ENCODE measurements around the gene ETV6.

The ETV6 gene

DNA sequence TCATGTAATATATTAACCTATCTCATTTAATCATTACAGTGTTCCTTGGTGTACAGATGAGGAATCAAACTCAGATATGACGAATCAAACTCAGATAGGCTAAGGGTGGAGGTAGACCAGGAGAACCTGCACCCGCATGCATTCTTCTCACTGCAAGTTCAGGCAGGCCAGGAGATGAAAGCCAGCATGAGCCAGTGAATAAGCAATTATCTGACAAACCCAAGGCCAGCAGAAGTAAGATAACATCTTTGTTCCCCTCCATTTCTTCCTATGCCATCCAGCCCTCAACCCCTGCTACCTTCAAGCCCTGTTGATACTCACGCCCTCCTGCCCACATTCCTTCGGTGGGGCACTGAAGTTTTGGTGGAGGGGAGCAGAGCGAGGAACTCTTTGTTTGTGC is 152.2 kb downstream of the ETV6 start:
- no peak for DNase-seq (ENCODE audit: low spot score)

DNA sequence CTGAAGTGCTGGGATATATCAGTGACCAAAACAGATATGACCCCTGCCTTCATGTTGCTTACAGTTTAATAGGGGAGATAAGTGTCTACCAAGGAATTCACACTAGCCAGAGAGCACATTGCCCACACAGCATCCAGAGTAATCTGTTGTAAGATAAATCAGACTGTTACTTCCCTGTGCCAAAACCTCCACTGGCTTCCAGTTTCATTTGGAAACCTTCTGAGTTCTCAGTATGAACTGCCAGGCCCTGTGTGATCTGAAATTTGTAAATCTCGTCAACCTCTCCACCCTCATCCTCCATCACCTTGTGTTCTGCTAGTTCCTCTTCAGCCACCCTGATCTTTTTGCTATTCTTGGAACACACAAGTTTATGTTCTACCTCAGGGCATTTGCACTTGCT is 154.7 kb downstream of the ETV6 start:
- no peak for DNase-seq (ENCODE audit: low spot score)

DNA sequence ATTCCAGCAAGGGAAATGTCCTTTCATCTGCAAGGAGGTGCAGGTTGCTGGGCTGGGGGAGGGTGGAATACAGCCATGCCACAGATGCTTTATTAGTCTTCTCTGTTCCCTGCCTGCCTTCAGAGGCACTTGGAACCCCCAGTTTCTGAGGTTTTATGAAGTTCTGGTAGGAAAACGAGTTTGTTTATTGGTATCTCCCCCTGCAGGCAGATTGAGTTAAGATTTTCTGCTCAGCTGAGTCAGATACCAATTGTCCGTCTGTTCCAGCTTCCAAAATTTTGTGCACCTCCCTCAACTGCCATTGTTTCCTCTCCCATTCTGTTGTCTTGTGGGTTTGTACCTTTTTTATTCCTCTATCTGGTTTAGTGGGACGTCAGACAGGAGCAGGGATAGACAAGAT is 155.6 kb downstream of the ETV6 start:
- no peak for DNase-seq (ENCODE audit: low spot score)

DNA sequence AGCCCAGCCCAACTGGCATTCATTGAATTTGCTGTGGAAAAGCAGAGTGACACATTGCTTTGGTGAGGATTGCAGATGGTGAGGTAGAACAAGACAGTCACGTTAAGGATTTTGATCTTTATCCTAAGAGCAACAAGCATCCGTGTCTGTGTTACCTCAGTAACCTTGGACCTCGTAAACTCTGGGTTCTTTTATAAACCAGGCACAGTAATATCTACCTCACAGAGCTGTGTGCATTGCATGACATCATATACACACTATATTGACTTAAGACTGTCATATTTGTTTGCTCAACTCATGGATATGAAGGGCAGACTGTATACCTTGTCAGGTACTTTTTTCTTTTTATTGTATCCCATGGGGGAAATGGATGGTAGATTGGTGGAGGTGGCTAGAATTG is 156.2 kb downstream of the ETV6 start:
- no peak for DNase-seq (ENCODE audit: low spot score)

DNA sequence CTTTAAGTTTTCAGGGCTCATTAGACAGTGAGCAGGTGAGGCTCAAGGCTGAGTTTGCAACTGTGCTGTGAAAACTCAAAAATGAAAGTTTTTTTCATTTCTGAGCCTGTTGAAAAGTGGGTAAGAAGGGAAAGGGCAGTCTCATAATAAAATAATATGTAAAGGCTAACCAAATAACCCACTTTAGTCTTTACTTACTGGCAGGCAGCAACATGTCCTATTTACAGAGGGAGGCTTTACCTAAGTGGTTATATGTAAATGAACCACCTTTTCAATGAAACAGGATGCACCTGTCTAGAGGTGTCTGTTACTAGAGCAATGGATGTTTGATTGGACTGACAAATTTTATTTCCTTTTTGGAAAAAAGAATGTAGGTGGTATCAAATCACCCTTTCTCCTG is 158.0 kb downstream of the ETV6 start:
- DNase-seq (ENCODE audit: low spot score) = no peak

DNA sequence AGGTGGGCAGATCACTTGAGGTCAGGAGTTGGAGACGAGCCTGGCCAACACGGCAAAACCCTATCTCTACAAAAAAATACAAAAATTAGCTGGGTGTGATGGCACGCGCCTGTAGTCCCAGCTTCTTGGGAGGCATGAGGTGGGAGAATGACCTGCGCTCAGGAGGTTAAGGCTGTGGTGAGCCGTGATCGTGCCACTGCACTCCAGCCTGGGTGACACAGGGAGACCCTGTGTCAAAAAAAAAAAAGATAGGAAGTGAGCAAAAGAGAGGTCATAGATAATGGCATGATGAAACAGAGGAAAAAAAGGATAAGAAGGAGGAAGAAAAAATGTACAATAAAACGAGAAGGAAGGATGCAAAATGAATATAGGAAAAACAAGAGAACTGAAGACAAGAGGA is 159.5 kb downstream of the ETV6 start:
- DNase-seq (ENCODE audit: low spot score) = no peak

DNA sequence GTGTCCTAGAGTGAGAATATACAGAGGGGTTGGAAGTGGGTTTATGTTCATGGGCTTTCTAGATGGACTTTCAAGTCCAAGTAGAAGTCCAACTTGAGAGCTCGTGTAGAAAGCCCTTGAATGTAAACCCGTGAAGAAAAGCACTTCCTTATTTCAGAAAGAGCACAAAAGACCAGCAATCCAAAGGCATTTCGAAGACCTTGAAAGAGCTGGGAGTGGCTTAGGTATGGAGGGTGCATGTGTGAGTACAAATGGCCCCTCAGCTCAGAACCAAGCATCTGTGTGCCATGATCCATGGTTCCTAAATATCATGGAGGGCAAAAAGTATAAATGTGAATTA is 160.7 kb downstream of the ETV6 start:
- no peak for DNase-seq (ENCODE audit: low spot score)

DNA sequence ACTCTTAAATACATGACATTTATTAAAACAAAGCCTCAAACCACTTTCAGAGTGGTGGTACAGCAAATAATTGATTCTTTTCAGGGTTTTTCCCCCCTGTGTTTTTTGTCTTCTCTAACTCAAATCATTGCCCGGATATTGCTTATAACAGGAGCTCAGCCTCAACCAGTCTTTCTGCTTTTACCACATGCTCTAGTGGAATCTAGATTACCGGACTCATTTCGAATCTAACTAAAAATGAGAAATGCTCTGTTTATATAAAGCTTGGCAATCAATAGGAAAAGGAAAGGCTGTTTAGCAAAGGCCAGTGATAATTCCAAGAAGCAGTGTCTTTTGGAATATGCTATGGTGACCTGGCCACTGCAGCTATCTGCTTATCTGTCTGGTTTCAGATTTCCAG is 161.5 kb downstream of the ETV6 start:
- no peak for DNase-seq (ENCODE audit: low spot score)

DNA sequence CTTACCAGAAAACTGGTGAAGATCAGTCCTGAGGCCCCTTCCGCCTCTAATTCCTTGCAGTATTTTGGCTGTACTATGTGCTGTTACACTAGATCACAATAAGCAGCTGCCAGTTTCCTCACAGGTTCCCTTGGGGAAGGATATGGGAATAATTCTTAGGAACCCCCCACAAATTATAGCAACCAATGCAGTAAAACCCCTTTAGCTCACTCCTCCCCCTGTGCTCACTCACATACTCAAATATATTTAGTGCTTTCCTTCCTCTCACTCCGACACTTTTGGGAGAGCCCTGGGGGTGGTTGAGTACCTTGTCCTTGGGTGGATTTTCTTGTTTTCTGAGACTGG is 162.7 kb downstream of the ETV6 start:
- no peak for DNase-seq (ENCODE audit: low spot score)

DNA sequence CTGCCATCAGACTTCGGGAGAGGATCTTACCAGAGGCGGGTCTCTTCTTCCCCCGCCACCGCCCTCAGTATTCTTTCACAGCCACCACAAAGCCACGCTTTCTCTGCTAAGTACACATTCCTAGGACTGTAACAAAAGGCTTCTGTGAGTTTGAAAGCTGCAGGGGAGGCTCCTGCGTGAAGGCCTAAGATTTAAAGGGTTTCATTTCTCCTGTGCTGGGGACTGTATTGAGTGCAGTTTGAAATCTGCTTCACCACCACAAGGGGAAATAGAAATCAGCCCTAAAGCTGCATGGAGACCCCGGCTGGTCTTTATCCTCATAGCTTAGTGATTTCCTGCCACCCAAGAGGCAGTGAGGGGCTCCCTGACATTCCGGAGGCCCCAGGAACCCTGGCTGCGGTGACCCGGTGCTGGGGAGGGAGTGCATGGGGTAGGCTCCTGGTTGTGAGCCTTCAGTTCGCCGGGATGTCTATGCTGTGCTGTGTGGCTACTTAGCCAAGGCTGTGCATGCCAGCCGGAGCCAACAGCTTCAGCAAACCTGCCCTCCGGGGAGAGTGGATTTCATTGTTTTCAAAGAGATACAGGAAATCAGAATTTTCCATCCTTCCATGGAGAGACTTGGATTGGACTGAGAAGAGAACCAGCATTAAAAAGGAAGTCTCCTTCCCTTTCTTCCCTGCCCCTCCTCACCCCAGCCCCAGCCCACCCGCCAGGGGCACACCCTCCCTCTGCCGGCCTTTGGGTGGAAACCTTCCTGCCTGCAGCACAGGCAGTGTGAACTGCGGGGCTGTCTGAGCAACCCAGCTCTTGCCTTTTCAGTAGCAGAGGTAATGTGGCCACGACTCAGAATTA is 163.3 kb downstream of the ETV6 start:
- DNase-seq (ENCODE audit: low spot score) = peak; percentile 23

DNA sequence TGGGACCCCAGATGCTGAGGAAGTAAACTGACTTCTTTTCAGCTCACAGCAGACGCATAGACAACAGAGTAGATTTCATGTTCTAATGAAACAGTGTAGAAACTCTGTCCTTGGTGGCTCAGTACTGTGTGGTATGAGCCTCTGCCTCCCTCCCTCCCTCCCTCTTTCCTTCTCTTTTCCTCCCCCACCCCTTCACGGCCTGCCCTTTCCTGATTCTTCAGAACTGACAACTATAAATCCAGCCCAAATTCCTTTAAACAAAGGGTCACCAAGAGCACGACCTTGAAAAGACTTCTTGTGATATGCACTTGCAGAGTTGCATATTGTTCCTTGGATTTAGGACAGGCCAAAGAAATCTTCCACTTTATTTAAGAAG is 164.0 kb downstream of the ETV6 start:
- no peak for DNase-seq (ENCODE audit: low spot score)

DNA sequence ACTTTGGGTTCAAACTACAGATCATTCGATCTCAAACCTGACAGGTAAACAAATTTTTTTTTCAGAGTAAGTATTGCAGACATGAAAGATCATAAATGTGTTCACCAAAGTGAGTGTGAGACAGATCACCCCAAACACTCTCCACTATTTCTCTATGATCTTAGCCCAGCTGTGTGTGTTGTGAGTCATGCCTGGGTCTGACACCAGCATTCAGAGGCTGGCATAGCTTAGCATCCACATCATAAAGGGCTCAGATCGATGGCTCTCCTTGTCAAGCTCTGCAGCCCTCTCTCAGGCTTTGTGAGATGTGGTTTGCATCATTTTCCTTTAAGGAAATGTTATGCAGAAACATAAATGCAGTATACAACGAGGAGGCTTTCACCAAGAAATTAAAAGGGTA is 164.9 kb downstream of the ETV6 start:
- peak; percentile 80 for DNase-seq (ENCODE audit: low spot score)

DNA sequence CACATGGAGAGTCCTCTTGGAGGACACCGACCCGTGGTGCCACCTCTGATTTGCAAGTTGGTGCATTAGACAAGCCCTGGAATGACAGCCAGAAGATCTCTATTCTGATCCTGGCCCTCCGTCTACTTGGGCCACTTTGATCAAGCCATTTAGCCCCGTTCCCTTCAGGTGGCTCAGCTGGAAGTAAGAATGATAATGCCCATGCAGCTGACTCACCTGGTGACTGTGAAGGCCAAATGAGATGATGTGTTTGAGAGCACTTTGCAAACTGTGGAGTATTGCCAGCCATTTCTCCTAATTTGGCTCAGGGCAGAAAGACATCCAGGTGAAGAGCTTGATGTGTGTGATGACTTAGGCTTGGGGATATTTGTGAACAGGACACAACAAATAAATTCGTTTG is 165.9 kb downstream of the ETV6 start:
- no peak for DNase-seq (ENCODE audit: low spot score)

DNA sequence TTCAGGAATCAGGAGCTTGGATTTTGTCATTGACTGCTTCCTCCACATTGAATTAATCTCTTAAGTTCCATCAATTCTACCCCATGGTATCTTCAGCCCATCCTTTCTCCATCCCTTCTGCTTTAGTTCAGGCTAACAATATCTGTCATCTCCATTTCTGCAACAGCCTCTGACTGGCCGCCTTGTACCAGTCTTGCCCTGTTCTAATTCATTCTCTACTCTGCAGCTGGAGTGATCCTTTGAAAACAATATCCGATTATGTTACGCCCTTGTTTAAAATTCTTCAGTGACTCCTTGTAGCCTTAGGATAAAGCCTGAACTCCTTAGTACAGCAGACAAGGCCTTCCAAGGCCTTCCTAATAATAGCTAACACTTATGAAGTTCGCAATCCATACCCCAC is 170.2 kb downstream of the ETV6 start:
- DNase-seq (ENCODE audit: low spot score) = no peak

DNA sequence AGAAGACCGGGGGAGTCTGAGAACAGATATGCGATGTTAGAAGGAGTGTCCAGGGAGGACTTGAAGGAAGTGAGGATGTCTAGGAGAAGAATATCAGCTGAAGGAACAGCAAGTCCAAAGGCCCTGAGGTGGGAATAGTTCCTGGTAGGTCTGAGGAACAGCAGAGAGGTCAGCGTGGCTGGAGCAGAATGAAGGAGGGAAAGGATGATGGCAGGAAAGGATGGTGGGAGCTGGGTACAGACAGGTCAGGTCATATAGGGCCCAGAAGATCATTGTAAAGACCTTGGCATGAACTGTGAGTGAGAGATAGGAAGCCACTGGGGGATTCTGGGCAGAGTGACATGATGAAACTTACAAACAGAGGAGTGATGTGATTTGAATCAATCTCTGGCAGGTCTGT is 171.0 kb downstream of the ETV6 start:
- no peak for DNase-seq (ENCODE audit: low spot score)

DNA sequence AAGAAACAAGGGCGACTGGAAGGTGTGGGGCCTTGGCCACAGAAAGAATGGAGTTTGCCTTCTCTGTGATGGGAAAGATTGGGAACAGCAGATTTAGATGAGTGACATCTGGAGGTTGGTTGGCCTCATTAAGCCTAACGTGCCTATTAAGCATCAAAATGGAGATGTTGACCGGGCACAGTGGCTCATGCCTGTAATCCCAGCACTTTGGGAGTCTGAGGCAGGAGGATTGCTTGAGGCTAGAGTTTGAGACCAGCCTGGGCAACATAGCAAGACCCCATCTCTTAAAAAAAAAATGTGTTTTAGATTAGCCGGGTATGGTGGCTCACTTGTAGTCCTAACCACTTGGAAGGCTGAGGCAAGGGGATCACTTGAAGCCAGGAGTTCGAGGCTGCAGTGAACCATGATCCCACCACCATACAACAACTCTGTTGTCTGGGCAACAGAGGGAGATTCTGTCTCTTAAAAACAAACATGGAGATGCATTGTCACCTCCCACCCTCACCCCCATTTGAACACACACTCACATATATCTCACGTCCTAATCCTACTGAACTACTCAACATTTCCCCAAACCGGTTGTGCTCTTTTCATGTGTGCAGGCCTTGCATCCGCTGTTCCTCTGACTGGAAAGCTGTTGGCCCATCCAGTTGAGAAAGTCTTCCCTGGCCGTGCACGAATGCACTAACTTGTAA is 172.1 kb downstream of the ETV6 start:
- no peak for DNase-seq (ENCODE audit: low spot score)

DNA sequence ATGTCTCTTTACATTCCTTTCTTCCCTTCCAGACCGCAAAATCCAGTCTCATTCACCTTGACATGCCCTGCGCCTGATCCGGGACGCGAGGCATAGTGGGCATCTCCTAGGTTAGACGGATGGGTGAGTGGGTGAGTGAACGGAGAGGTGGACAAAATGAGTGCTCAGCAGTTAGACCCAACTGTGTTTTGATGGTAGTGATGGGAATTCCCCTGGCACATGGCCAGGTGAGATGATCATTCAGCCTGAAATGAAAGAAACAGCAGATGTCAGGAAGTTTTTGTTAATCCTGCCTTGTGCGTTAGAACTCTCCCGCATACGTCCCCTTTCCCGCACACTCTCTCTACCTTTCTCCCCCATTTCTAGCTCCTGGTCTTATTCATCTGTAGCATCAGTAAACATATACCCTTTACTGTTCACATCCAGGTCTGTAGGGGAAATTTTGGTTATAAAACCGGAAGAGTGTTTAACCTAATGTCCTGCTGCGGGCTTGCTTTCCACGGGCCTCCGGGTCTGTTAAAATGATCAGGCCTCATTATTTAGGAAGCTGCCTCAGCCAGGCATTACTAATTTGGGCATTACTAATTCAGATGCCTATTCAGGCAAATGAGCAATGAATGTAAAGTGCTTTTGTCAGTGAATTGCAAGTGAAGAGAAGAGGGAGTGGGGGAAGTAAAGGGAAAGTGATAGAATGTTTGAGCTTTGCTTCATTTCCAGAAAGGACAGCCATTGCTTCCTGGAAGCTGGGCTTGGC is 172.8 kb downstream of the ETV6 start:
- no peak for DNase-seq (ENCODE audit: low spot score)

DNA sequence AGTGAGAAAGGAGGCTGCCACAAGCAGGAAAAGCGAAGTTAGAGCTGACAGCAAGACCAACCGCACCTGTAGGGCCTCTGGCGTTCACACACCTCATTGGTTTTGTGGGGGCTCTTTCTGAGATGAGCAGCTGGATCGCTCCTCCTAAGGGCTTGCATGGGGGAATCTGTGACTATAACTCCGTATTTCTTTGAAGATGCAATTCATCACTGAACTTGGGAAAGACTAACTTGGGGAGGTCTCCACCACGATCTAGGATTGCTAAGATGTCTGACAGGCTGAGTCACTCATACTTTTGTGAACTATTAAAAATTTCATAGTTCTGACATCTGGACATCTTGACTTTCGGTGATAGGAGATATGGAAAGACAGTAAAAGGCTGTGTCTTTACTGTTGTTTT is 173.6 kb downstream of the ETV6 start:
- DNase-seq (ENCODE audit: low spot score) = peak; percentile 78

DNA sequence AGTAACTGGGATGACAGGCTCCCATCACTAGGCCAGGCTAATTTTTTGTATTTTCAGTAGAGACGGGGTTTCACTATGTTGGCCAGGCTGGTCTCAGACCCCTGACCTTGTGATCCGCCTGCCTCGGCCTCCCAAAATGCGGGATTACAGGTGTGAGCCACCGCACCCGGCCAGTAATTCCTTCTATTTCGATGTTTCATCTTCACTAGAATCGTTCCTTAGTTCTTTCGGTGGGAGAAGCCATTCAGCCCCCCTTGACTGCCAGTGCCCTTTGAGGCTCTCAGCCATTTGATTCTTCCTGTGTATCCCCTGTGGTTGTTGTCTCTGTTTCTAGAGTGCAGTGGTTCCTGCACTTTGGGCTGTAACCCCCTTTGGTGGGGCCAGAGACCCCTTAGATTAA is 174.1 kb downstream of the ETV6 start:
- DNase-seq (ENCODE audit: low spot score) = no peak

DNA sequence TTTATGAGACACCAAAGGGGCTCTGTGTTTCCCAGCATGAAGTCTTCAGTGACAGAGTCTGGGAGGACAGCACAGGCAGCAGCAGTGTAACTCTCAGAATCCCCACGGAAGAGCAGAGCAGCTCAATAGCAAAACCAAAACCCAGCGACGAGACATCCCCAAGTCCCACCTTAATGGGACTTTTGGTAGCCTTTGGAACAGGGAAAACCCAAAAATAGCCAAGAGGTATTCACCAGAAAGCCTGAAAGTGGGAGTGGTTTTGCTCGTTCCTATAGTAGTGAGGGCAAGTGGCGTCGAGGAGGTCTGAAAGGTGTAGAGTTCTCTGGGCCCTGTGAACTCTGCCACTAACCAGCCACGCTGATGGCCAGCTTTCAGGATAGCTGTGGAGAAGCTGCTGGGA is 174.6 kb downstream of the ETV6 start:
- no peak for DNase-seq (ENCODE audit: low spot score)

DNA sequence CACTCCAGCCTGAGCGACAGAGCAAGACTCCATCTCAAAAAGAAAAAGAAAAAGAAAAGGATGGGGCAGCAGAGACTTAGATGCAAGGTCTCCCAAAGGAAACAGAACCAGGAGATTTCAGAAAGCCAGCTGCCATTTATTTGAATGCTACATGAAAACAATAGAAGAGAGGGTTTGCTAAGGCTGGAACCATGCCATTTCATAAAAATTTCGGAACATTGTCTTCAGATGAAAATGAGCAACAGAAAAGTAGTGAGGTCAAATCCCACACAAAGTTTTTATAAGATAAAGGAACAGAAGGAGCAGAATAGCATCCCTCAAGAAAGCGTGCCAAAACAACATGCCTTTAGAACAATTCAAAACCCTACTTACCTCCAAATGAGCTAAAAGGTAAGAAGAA is 175.3 kb downstream of the ETV6 start:
- DNase-seq (ENCODE audit: low spot score) = no peak

DNA sequence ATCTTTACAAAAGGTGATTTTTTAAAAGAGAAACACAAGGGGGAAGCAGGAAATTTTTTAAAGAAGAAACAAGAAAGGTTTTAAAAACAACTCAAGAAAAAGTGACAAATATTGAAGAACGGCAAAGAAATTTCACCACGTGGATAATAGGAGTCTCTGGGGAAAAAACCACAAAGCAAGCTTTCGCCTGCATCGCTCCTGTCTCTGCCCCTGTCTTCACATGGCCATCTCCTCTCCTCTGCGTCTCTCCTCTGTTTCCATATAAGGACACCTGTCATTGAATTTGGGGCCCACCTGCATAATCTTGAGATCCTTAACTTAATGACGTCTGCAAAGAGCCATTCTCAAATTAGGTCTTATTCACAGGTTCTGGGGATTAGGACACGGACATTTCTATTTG is 175.8 kb downstream of the ETV6 start:
- no peak for DNase-seq (ENCODE audit: low spot score)

DNA sequence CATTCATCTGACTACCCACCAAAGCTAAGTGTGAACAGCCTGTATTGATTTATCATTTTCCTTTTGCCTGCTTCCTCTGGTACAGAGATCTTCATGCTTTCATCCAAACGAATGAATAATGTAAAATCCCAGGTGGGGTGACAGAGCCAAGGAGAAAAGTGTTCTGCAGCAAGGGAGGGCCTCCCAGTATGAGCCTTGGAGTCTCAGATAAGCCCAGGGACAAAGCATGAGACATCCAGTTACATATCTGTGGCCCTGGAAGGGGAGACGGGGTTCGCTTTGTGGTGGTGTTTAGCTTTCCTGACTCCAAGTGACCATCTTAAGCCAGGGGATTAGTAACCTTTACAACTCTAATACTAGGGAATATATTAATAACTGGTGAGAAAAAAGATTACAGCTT is 177.1 kb downstream of the ETV6 start:
- no peak for DNase-seq (ENCODE audit: low spot score)

All from GM03348 (cell line).